ENCODE results near the gene IL23R.

IL23R gene

GRCh38 chr1:67228791-67229190, 62.5 kb downstream of the IL23R start:
- H3K4me3 ChIP-seq (ENCODE audit: low read depth, low read length) = no peak overlapping the region

GRCh38 chr1:67230539-67230938, 64.3 kb downstream of the IL23R start:
- H3K4me3 ChIP-seq (ENCODE audit: low read depth, low read length) = no peak overlapping the region

- H3K4me3 ChIP-seq (ENCODE audit: low read depth, low read length) = no peak overlapping the region
These were observed 70.0 kb downstream of the IL23R start for GRCh38 chr1:67236277-67236676.

- H3K4me3 ChIP-seq (ENCODE audit: low read depth, low read length) = no peak overlapping the region
These were observed 73.5 kb downstream of the IL23R start for GRCh38 chr1:67239738-67240137.

GRCh38 chr1:67241200-67241746, 75.0 kb downstream of the IL23R start:
- H3K4me3 ChIP-seq (ENCODE audit: low read depth, low read length) = no peak overlapping the region

GRCh38 chr1:67242016-67242415, 75.8 kb downstream of the IL23R start:
- H3K4me3 ChIP-seq (ENCODE audit: low read depth, low read length) = no peak overlapping the region

- no peak overlapping the region for H3K4me3 ChIP-seq (ENCODE audit: low read depth, low read length)
These were observed 83.9 kb downstream of the IL23R start for GRCh38 chr1:67250051-67250653.

- H3K4me3 ChIP-seq (ENCODE audit: low read depth, low read length) = no peak overlapping the region
These were observed 90.3 kb downstream of the IL23R start for GRCh38 chr1:67256291-67257172.

- H3K4me3 ChIP-seq (ENCODE audit: low read depth, low read length) = no peak overlapping the region
These were observed 90.9 kb downstream of the IL23R start for GRCh38 chr1:67257173-67257535.

- H3K4me3 ChIP-seq (ENCODE audit: low read depth, low read length) = no peak overlapping the region
These were observed 95.4 kb downstream of the IL23R start for GRCh38 chr1:67261680-67262079.

GRCh38 chr1:67262735-67263134, 96.5 kb downstream of the IL23R start:
- no peak overlapping the region for H3K4me3 ChIP-seq (ENCODE audit: low read depth, low read length)

- H3K4me3 ChIP-seq (ENCODE audit: low read depth, low read length) = no peak overlapping the region
These were observed 97.9 kb downstream of the IL23R start for GRCh38 chr1:67264152-67264551.

GRCh38 chr1:67264899-67265298, 98.6 kb downstream of the IL23R start:
- no peak overlapping the region for H3K4me3 ChIP-seq (ENCODE audit: low read depth, low read length)

- H3K4me3 ChIP-seq (ENCODE audit: low read depth, low read length) = no peak overlapping the region
These were observed 102.8 kb downstream of the IL23R start for GRCh38 chr1:67269061-67269460.

- H3K4me3 ChIP-seq (ENCODE audit: low read depth, low read length) = no peak overlapping the region
These were observed 104.3 kb downstream of the IL23R start for GRCh38 chr1:67270541-67270940.

- H3K4me3 ChIP-seq (ENCODE audit: low read depth, low read length) = no peak overlapping the region
These were observed 107.3 kb downstream of the IL23R start for GRCh38 chr1:67273591-67273990.

- no peak overlapping the region for H3K4me3 ChIP-seq (ENCODE audit: low read depth, low read length)
These were observed 108.5 kb downstream of the IL23R start for GRCh38 chr1:67274623-67275325.

- H3K4me3 ChIP-seq (ENCODE audit: low read depth, low read length) = no peak overlapping the region
These were observed 114.4 kb downstream of the IL23R start for GRCh38 chr1:67280696-67281095.

GRCh38 chr1:67281244-67281643, 115.0 kb downstream of the IL23R start:
- H3K4me3 ChIP-seq (ENCODE audit: low read depth, low read length) = no peak overlapping the region

- H3K4me3 ChIP-seq (ENCODE audit: low read depth, low read length) = no peak overlapping the region
These were observed 119.7 kb downstream of the IL23R start for GRCh38 chr1:67285780-67286488.

- H3K4me3 ChIP-seq (ENCODE audit: low read depth, low read length) = no peak overlapping the region
These were observed 124.0 kb downstream of the IL23R start for GRCh38 chr1:67290236-67290635.
